Activated gamma-delta T cell treated with anti-CD3 and anti-CD28 coated beads, Interleukin-2, amount 50 U/mL, for 16 hours (primary cell): Measurements from ENCODE around the gene CEMIP2.

Experiments
- DNase-seq: peaks from one replicate; pipeline ENCODE4 v3.0.0-alpha.2; 2020; ENCODE audit warnings: low read depth

CEMIP2 gene

DNA sequence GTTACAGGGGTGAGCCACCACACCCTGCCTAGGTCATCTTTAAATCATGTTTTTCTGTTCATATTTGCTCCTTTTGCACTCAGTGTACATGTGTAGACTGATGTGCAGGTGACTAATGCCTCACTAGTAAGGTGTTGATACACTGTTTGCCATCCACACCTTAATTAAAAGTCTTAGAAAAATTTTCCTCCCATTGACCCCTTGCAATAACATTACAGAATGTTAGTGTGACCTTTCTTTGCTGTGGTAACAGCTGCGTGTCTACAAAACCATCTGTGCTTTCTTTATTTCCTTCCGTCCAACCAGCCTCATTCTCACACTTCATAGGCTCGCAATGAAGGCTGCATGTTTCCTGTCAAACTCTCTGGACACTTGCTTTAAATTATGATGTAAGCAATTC lies 6.6 kb upstream of the CEMIP2 start:
- no peak for DNase-seq

DNA sequence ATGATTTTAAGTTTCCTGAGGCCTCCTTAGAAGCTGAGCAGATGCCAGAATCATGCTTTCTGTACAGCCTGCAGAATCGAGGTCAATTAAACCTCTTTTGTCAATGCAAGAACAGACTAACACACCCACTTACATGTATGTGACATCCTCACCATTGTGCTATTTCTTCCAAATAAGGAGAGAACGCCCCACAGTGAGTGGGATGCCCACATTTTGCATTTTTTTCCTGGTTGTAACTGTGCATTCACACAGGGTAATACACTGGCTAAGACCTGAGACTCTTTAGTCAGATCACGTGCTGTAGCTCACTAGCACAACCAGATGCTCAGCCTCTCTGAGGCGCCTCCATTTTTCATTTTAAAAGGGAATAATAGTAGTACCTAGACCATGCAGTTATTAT lies 4.4 kb upstream of the CEMIP2 start:
- no peak for DNase-seq

DNA sequence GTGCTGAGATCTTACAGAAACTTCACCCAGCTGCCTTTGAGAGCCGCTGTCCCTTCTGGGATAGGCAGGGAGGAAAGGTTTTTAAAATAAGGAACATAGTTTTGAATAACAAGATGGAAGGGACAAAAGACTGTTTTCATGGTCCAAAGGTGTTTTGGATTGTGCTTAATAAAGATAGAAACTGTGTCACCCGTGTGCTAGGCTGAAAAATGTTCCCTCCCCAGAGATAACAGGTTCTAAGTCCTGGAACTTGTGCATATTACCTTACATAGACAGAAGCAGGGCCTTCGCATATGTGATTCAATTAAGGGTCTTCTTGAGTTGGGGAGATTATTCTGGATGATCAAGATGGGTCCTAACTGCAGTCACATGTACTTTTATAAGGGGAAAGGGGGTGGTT lies 1.9 kb upstream of the CEMIP2 start:
- DNase-seq, result no peak

DNA sequence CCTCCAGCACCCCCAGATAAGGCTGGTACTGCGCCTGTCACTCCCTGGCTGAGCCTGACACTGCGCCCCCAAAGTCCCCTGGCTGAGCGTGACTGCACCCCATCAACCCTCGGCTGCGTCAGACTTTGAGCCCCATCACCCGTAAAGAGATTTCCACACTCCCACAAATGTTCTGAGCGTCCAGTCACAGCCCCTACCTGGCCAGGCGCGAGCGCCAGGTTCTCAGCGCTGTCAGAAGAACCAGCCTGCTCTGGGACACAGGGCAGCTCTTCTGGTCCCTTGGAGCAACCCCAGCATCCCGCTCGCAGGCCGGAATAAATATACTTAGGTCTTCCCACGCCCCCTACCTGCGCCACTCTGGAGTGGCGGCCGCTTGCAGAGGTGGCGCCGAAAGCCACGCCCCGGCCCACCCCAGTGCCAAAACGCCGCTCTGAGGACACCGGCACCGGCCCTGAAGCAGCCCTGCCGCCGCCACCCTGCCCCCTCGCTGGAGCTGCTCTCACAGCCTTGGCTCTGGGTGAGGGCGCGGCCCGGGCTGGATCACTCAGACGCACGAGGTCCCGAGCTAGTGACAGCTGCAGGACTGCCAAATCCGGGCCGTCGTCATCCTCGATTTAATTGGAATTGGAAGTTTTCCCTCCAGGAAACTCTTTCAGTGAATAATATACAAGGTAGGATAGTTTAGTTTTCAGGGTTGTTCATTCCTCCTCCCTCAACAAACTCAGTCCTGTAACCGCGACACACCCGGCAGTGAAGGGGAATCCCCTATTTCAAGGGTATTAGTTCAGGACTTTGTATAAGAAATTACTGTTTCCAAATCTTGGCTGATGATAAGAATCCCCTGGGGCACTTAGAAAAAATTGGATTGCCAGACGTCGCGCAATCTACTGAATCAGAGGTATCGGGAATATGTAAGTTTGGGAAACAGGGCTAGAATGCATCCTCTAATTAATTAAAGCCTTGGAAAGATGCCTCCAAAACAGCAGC lies 1.2 kb upstream of the CEMIP2 start:
- peak; percentile 56 for DNase-seq

DNA sequence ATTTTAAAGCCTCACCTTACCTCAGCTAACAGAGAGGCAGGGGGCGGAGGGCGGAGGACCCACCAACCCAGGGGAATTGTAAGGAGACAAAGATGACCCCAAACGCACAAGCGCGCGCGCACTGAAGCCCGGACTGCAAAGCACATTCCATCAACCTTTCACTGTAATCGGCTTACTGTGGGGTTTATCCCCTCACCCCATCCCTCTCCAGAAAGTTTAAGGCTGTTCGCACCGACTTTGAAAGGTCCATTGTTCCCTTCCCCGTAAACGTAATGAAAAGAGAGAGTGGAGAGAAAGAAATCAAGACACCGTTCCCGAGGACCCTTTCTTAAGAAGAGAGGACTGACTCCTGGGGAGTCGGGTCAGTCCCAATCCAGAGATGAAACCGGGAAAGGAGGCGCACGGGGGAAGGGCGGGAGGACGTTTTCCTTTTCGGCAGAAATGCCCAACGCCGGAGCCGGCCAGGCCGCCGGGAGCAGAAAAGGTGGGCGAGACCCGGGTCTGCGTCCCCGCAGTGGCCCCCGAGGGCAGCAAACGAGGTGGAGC lies 464 bp downstream of the CEMIP2 start:
- no peak for DNase-seq

DNA sequence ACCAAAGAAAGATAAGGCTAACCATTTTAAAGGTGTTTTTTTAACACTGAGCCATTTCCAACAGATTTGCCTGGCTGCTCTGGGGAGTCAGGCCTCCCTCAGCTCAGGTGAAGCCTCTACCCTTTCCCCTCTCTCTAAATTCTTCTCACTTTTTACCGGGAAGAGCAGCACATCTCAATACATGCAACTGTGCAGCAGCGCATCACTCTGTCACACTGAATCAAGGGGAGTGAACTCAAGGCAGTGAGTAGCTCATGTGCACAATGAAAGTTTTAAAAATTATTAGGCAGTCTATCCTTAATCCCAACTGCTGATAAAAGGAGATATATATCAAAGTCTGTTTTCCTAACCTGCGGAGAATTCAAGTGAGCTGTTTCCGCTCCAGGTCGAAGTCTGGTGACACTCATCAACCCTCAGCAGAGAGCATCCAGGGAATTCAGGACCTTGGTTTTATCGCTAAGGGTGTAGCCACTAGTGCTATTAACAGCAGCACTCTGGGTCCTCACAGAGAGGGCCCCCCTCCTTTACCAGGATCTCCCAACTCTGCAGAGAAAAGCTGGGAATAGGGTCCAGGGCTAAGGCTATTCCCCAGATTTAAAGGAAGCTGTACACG lies 1.0 kb downstream of the CEMIP2 start:
- no peak for DNase-seq

DNA sequence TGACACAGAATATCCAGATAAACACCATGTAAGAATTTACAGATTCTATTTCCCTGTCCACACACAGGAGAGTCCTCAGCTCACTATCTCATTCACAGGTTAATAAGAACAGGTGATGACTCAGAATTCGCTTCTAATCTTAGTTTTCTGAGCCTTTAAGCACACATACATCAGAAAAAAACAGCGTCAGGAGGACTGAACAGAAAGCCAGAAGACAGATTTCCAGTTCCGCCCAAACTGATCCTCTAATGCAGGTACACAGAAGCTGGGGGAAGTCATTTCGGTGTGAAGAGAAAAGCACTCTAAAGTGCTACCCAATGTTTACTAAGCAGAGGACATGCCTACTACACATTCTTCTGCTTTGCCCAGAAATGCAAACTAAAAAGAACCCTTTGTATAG lies 1.6 kb downstream of the CEMIP2 start:
- DNase-seq, result no peak

DNA sequence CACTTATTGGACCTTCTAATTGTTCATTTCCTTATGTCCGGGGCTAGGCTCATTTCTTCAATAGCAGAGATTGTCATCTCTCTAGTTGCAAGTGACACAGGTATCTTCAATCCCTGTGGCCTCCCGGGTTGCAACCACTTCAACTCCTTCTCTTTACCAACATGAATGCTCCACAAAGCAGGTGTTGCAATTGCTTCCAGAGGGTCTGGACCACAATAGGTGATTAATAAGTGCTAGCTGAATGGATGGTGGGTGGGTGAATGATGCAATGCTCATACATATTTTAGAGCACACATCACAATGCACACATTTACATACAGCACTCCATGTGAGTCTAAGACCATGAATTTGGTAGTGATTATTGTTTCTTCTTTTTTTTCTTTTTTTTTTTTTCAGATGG lies 2.6 kb downstream of the CEMIP2 start:
- no peak for DNase-seq

DNA sequence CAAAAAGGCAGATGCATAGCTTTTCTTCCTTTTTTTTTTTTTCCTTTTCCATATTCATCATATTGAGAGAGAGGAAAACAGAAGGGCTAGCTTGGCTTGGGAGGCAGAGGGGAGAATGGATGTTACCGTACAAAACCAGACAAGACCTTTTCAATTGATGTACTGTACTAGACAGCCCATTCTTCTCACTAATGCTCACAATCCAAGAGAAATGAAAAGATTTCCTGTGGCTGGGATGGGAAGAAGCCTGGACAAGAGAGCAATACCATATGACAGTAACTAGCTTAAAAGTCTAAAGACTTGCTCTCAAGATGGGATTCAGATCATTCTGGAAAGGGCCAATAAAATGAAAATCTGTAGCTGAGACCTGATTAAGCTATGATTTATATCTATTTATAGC lies 3.4 kb downstream of the CEMIP2 start:
- no peak for DNase-seq

DNA sequence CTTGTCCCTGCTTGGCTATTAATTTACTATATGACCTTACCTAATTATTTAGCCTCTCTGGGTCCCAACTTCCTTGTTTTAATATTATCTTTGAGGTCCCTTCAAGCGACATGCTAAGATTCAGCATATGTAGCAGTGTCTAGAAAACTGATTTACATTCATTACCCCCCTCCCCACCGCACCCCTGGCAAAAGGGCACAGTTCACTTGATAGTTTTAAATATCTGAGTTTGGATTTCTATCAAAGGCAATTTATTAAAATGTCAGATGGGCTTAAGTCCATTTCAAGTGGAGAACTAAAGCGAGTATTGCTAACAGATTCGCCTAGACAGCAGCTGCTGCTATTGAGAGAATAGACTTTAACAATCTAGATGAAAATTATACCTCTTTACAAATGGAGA lies 3.9 kb downstream of the CEMIP2 start:
- DNase-seq, result no peak

DNA sequence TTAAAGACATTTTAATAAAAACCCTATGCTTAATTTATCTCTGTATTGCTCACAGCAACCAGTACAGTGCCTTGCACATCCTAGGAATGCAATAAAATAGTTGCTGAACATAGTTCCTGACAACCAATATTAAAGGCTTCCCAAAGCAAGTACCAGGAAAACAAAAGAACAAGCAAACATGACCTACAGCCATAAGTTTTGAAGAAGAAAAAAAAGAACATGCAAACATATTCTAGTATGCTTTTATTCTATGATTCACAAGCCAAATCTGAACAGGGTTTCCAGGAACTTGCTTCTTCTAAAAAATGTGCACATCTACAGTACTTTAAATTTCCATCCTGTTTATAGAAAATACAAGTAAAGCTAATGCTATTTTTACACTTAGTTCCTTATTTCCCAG lies 4.5 kb downstream of the CEMIP2 start:
- DNase-seq, result no peak

DNA sequence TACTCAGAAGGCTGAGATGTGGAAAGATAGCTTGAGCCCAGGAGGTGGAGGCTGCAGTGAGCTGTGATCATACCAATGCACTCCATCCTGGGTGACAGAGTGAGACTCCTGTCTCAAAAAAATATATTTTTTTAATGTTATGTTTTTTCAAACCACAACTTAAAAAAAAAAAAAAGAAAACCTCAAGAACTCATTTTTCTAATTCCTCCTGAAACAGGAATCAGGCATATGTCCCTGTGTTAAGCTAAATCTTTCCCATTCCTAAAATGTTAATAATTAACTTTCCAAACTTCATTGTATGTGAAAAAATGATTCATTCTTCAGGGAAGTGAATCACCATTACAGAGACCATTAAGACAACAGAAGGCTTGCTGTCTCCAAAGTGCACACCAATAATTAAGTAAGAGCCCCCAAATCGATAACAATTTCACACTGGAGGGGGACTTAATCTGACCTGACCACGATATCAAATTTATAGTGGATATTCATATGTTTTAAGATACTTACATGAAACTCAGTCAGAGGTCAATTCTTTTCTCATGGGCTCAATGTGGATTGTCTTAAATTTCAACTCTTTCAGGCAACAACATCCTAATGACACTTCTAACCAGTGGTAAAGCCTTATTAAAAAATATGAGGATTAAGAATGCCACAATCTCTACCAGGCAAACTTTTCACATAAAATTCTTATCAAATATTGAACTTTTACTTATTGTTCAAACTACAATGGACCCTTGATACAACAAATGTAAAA lies 5.2 kb downstream of the CEMIP2 start:
- DNase-seq, result no peak

DNA sequence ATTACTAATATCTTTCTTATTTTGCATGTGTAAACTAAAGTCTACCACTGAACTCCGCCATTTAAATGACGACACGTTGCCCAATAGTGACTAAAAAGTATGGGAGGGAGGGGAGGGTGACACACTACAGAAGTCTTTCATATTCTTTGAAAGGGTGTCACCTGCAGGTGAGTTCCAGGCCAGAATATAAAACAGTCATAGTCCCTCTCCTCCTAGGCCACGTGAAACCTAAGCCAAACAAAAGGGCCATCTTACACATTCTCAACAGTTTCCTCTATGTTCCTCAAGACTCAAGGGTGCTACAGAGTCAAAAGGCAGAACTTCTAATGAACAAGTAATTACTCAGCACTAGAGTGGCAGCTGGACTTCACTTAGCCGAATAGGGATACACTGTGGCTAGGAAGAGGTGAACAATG lies 6.4 kb downstream of the CEMIP2 start:
- no peak for DNase-seq

DNA sequence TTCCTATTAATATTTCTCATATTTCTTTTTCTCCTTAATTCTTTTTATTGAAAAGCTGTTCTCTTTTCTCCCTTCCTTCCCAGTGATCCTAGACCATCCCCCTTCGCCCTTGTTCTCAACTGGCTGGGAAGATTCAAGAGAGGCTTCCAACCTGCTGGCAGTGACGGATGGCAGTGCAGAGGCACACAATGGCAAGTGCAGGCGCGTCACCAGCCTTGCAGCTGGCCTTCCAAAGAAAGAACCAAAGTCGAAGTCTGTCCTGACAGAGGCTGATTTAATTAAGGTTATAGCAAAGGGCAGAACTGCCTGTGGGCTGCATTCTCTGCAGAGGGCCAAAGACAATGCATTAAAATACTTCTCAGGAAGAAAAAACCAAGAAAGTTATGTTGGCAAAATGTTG lies 7.4 kb downstream of the CEMIP2 start:
- no peak for DNase-seq

DNA sequence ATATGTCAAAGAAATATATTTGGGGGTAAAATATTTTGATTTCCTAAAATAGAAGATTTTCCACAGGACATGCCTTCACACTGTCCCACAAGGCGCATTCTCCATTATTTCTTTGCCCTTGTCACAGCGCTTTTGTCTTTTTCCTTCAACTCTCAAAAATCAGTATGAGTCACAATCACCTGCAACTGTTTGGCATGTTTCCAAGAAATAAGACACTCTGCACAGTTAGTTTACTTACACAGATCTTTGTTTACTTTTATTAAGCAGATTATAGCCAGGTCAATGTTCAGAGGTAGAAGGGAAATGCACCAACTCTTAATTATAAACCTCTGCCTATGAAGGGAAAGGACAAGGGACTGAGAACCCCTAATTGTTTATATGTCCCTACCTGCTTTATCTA lies 9.5 kb downstream of the CEMIP2 start:
- DNase-seq, result no peak

DNA sequence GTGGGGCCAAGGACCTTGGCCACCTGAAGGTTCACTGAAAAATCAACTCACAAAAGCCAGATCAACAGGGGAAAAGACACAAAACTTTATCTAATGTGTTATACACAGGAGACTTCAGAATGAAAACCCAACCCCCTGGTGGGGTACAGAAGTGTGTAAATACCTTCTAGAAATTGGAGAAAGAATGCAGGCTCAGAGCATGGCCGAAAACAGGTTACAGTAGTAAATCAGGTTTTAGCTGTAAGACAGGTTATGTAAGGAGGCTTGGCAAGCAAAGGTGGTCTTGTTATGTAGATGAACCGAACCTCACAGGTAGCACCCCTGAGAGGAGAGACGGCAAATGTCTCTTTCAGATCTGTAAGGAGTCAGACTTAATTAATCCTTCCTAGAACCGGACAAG lies 10.0 kb downstream of the CEMIP2 start:
- DNase-seq, result no peak

DNA sequence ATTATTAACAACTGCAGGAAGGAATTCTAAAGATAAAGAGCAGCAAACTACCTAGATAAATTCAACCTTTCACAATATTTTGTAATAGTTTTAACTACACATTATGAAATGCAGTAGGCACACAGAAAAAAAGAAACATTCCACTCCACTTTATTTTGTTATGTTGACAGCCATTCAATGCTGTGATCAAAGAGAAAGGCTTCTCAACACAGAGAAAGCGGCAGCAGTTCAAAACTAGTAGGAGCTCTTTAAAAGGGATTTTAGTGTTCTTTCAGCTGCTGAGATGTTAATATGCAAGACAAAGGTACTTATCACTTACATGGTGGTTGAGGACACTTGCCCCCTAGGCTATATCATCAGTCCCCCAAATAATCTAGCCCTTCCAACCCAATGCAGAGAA lies 11.6 kb downstream of the CEMIP2 start:
- no peak for DNase-seq

DNA sequence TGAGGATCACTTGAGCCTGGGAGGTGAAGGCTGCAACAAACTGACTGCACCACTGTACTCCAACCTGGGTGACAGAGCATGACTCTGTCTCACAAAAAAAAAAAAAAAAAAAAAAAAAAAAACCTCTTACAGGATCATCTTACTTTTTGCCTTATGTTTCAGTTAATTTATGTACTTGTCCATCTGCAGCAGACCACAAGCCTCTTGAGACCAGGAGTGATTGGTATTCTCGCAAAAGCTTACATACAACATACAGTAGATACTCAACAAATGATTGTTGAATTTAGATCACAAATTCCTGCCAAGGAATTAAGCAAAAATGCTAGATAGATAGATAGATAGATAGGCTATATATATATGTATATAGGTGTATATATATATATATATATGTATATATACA lies 12.4 kb downstream of the CEMIP2 start:
- no peak for DNase-seq

DNA sequence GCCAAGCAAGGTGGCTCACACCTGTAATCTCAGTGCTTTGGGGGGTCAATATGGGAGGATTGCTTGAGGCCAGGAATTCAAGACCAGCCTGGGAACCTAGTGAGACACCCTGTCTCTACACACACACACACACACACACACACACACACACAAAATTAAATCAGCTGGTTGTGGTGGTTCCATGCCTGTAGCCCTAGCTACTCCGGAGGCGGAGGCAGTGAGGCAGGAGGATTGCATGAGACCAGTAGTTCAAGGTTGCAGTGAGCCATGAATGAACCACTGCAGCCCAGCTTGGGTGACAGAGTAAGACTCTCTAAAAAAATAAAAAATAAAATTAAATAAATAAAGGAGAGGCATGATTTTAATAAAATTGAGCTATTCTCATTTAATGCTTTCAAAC lies 13.1 kb downstream of the CEMIP2 start:
- DNase-seq, result no peak

DNA sequence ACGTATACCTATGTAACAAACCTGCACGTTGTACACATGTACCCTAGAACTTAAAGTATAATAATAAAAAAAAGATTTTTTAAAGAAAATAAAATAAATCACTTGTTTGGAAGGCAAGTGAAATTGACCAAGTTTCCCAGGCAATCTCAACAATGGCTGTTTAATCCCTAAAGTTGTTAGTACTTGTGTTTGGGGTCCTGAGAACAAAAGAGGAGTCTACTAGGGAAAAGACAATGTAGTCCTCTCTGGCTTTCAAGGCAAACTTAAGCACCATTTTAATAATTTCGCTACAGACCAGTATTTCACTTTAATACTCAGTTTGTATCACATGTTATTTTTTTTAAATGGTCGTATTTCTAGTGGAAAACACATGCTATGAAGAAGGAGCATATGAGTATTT lies 14.2 kb downstream of the CEMIP2 start:
- DNase-seq, result no peak

DNA sequence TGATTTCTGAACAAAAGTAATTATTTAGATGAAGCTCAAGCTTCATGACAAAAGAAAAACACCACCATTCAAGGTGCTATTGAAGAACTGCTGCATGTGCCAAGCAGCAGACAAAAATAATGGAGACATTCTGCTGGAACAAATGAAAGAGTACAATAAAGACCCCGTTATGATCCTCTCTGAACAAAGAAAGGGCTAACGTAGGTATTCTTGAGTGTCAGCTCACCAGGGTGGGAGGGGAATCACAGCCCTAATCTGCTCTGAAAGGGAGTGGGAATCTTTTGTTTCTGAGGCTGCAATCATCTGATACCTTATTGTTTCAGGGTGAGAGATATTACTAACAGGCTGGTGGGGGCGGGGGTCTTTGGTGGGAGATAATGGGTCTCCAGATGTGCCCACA lies 15.4 kb downstream of the CEMIP2 start:
- DNase-seq, result no peak

DNA sequence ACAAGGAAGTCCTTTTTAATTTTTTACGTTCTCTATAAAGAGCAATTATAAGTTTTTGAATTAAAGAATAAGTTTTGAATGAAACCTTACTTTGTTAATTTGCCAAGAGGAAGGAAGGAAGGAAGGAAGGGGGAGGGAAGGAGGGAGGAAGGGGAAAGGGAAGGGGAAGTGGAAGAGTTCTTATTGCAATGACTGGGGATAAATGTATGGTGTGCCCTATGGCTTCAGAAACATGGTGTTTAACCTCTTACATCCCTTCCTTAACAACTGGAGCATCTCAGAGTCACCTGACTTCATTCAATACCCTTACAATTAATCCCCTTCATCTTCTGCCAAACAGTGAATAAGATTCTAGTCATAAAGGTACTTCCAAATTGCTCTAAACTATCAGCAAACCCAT lies 16.0 kb downstream of the CEMIP2 start:
- no peak for DNase-seq

DNA sequence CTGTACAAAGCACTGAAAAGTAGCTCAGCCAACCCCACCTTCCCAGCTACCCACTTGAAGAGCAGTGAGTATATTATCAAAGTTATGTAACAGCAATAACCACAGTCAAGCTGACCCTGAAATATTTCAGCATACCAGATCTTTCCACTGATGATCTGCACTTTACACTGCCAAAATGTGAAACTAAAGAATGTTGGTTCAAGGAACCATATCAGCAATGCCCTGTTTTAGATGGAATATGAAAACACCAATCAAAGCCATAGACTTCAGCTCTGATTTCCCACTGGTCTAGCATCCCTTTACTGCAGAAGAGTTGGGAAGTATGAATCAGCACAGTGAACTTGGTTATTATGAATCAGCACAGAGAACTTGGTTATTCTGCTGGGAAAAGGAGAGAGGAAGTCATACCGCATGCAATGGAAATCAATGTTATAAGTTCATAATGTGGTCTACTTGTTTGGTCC lies 20.0 kb downstream of the CEMIP2 start:
- DNase-seq, result no peak
